ENCODE results near the gene FRMD4A.
A peak's percentile ranks its signal among the peaks of the same experiment; 100 is the strongest.

FRMD4A gene

DNA sequence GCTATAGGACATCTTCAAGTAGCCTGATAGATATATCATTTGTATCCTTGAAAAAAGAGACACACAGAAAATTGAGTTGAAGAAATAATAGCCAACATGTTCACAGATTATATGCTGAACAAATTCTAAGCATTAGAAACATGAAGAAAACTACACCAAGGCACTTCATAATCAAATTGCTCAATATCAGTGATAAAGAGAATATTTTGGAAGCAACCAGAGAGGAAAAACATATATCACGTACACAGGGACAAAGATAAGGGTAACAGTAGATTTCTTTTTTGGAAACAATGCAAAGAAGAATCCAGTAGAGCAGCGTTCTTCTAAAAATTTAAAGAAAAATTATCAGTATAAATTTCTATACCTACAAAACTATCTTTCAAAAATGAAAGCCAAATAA, 6.0 kb upstream of the FRMD4A start:
- DNase-seq: no peak

DNA sequence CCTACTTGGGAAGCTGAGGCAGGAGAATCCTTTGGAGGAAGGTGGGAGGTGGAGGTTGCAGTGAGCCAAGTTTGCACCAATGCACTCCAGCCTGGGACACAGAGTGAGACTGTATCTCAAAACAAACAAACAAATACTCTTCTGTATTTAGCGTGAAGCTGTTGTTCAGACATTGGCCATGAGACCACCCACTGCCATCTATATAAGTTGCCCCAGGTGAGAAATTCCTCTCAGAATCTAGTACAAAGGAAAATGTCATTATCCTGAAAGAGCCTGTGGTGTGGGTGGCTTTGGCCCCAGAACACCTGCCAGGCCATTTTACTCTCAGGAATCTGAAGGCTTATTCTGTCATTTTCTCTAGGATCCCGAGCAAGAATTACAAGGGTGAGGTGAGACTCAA, 4.0 kb upstream of the FRMD4A start:
- no peak for DNase-seq

DNA sequence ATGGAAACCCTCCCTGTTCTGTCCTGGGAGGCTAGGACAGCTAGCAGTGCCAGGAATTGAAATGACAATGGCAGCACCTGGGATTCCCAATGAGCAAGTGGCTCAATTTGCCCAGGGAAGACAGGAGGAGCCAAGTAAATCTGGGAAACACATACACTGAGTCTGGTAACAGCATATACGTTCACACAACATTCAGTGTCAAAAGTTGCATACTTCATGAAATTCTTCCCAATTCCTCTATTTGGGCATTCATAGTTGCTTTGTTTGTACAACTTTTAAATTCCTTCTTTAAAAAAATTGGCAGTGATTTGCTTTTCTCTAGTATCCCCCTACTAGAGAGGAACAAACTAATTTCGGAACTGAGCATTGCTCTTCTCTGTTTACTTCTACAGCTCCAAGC, 2.9 kb upstream of the FRMD4A start:
- DNase-seq: no peak

DNA sequence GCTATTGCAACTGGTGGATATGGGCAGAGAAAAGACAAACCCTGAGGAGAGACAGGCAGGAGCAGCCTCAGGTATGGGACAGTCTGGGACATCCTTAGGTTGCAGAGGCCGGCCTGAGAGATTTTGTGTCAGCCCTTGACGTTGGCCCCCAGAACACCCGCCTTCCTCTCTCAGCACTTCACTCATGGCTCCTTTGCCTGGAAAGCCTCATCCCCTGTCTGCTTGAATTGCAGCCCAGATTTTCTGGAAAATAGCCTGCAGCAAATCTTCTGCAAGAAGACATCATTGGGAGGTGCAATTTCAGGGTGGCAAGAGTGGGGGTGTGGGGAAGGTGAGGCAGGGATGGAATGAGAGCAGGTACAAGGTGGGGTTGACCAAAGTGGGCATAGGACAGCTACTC, 2.2 kb upstream of the FRMD4A start:
- DNase-seq: no peak

- no peak for DNase-seq
These were observed 964 bp downstream of the FRMD4A start for GRCh38 chr10:14329746-14330173.

- no peak for DNase-seq
These were observed 1.6 kb downstream of the FRMD4A start for GRCh38 chr10:14328881-14329672.

- DNase-seq: no peak
These were observed 3.2 kb downstream of the FRMD4A start for GRCh38 chr10:14327527-14327926.

DNA sequence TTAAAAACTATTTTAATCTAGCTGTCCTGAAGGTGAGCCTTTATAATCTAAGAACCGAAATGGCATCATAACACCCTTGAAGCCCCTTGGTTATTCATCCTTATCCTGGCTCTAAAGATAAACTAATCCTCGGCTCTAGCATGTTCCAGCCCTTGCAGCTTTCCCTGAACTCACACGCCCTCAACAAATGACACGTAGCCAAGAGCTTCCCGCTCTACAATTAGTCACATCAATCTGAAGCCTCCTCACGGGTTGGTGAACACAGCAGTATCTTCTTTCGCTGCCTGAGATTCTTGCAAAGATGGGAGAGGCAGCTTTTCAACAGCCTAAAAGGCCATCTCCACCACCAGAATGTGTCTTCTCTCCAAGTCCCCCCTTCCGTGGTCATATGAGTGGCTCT, 4.1 kb downstream of the FRMD4A start:
- no peak for DNase-seq

- DNase-seq: peak; percentile 71 to 76
These were observed 5.3 kb downstream of the FRMD4A start for GRCh38 chr10:14325325-14325955.

DNA sequence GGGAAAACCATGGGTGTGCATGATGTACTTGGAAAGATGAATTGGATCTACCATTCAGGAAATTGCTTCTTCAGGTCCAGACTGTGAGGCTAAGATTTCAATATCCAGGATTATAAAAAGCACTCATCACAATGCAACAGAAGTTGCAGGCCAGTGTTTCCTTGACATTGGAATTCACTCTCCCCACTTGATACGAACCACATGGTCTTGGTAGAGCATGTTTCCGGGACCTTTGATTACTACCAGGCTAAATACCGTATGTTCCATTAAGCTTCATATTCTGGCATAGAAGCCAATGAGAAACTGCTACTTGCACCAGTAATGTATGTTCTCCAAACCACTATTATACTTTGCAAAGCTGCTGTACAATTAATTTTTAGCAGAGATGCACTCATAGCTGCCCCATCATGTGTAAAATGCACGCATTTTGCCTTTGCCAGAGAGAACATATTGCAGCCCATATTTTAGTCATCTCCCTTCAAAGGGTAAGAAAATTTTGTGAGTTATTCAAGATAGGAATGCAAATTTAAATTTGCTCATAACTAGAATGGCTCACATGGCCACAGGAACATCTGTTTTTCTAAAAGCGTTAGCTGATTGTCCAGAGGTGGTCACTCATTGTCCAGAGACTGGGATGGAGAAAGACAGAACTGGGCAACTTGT, 8.1 kb downstream of the FRMD4A start:
- DNase-seq: no peak

DNA sequence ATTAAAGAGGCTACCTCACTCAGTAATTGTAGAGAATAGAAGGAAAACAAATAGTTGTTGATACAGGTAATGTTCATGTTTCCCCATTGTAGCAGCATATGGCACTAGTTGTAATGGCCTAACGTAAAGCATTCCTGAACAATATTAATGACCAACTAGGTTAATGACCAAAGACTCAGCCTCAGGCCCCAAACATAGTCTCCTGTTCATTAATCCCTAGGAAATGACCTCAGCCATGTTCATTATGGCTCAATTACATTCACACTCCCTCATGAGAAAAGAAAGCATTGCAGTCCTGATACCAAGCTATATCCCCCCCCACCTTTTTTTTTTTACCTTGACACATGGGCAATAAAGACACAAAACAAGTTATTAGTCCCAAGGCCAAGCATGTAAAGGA, 12.7 kb downstream of the FRMD4A start:
- no peak for DNase-seq

- DNase-seq: no peak
These were observed 18.7 kb downstream of the FRMD4A start for GRCh38 chr10:14312014-14312413.

DNA sequence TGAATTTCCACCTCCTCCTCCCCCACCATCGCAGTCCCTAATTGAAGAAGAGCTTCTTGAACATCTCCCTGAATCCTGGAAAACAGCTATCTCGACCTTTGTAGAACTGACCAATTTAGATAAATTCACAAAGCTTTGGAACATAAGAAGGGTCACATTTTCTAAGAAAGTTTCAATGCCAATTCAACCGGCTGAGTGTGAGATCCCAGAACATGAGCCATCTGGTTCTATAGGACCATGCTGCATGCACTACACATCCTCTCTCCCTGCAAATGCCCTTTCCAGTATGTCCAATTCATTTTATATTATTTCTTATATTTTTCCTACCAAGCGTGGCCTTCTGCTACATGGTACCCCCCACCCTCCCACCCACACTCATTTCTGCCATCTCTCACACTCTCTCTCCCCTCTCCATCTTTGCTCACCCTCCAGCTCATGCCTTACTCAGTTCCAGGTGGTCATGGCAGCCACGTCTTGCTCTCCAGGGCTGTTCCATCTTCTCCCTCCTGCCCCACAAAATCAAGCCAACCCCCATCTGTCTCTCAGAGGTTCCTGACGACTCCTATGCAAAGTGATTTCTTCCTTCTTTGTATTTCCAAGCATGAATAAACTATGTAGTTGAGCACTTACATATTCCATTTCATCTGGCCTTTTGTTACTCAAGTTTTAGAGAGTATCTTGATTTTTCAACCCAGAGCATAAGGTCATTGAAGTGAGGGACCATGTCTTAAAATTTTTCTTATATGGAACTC, 19.3 kb downstream of the FRMD4A start:
- DNase-seq: no peak

DNA sequence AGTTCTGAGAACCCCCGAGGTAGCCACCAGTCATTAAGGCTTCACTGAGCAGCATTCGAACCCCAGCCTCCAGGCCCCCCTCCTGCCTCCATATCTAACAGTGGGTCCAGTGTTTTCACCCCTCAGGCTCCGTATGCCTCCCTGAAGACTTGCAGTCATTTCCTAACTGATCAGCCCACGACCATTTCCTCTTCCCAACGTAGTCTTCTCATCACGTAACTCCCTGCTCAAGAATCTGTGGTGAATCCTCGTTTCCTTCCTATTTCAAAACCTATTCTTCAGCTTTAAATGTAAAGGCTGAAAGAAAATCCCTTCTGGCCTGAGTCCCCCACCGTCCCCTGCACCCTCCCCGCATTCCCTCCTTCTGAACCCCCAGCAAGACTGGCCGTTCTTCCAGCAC, 21.1 kb downstream of the FRMD4A start:
- no peak for DNase-seq

DNA sequence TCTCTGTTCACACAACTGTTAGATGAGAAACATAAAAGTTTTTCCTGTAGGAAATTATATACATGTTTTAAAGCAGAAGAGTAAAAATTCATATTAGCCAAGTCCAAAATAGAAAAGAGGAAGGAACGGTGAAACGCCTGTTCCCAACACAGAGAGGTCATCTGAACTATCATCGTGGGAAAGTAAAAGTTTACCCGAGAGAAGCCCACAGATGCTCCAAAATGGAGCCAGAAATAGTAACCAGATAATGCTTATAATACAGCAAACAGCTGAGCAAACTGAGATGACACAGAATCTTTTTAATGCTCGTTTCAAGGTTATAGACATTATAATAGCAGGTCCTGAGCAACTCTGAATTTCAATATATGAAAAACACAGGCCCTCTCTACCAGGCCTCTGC, 24.5 kb downstream of the FRMD4A start:
- no peak for DNase-seq

GRCh38 chr10:14304046-14304445, 26.7 kb downstream of the FRMD4A start:
- no peak for DNase-seq

- DNase-seq: no peak
These were observed 28.7 kb downstream of the FRMD4A start for GRCh38 chr10:14302035-14302434.

DNA sequence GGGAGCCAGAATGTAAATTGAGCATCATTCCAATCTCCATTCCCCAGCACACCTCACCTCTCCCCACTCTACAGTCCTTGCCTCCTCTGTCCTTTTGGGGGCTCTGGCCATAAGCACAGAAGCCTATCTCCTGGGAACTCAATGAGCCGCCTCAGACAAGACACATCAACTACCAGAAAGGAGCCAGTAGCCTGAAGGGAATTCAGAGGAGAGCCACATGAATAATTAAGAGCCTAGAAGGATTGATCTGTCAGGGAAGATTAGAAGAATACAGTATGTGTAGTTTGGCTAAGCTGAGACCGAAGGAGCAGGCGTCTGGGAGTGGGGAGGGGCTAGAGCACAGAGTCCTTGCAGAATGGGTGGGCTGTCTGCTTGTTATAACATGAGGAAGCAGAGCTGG, 31.2 kb downstream of the FRMD4A start:
- DNase-seq: no peak

GRCh38 chr10:14296065-14296709, 34.5 kb downstream of the FRMD4A start:
- DNase-seq: no peak

DNA sequence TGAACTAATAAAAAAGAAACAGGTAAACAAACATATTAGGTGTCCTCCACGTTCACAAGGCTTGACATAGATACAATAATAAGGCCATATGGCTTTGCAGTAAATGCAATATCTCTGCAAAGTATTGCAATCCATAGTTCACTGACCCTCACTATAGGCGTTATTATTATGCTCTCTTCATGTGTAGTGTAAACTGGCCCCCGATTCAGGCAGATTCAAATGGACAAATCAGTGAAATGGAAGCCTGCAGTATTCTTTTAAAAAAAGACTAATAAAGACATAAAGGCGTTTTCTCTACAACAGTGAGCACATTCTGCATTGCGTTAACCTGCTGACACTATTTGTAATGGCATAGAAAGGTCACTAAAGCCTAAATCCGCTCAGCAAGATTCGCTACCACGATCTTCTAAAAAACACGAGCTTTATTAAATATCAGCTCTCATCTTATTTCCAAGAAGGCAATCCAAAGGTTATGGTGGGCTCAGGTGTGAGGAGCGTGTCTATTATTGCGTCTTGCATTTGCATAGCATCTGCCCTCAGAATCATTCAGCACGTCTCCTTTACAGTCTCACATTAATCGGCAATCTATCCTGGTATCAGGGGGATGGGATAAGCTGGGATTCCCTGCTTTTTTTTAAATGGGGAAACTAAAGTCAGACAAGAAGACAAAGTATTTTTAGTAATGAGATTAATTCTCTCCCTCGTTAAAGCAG, 36.2 kb downstream of the FRMD4A start:
- no peak for DNase-seq

DNA sequence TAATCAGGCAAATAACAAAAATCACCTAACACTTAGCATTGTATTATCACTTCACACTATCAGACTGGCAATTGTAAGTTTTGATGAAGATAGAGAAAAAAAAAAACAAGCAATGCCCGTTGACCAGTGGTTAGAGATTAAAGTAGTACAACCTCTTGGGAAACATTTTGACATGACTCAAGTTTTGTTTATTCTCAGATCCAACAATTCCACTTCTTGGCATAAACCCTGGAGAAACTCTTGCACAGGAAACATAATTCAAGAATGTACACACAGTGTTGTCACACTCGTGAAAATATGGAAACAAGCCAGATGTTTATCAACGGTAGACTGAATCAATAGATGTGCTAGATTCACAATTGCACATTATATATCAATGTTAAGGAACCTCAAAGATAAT, 37.2 kb downstream of the FRMD4A start:
- no peak for DNase-seq

DNA sequence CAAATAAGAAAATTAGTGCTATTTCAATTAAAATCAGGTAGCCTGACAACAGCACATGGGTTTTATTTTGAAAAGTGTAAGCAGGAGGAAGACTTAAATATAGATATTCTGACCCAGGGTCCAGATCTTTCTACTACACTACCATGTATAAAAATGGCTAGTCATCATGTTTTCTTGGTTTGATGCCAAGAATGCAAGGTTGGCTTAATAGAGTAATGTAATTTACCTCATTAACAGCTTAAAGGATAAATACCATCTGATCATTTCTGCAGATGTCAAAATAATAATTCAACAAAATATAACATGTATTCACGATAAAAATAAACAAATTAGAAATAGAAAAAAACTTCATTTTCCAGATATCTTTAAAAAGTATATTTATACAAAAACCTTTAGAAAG, 39.4 kb downstream of the FRMD4A start:
- DNase-seq: no peak

Measured in activated CD4-positive, alpha-beta T cell treated with anti-CD3 and anti-CD28 coated beads, Interleukin-2, amount 50 U/mL, for 48 hours (primary cell).